HCT116 (cell line): ENCODE measurements around the gene KIRREL1. TPM values are rescaled to one million over a fixed set of nuclear protein-coding genes. Genes with fewer than 3 reads are reported as not detected.

Source experiments
- ATAC-seq: fragments of 200-7000 bp; cut with Tn5 transposase; 2 replicates; pipeline ENCODE4 v1.9.1; 2020; ENCODE audit warnings: mild to moderate bottlenecking, moderate library complexity
- BruUV-seq: library from RNA; stranded (reverse); fragments of 400-500 nt; replicated peaks from 2 replicates; lab custom pipeline; 2021; lab: Mats Ljungman, UMichigan
- CTCF ChIA-PET: fragments of 300-600 bp; sonication (Branson Sonifier 250); formaldehyde crosslinking; loops from one replicate; lab custom pipeline; 2021; ENCODE audit warnings: antibody characterized with exemption; lab: Charles Lee
- POLR2A ChIA-PET: fragments of 300-600, 350-600 bp; sonication (Branson Sonifier 250); formaldehyde crosslinking; loops from one replicate; lab custom pipeline; 2021; ENCODE audit warnings: antibody characterized with exemption; lab: Charles Lee
- RAD21 ChIA-PET, 2 experiments: fragments of 300-600 bp; sonication (Branson Sonifier 250); formaldehyde crosslinking; loops; one replicate each; lab custom pipeline; 2023; ENCODE audit warnings: low total read pairs in 2 of 2; ENCODE audit not compliant: uncharacterized antibody in 2 of 2, unreplicated experiment in 2 of 2, low non-redundant PET in 1 of 2; lab: Charles Lee
- DNase-seq: peaks from one replicate; pipeline ENCODE4 v3.0.0-alpha.2; 2010; ENCODE audit warnings: low read depth, low spot score
- H2AFZ ChIP-seq: fragments of 200-600 bp; shearing (Covaris generic), sonication (generic); 2 replicates; pipeline ENCODE4 v1.6.1; 2017; ENCODE audit warnings: low read depth, mixed run types, mixed read lengths, antibody characterized with exemption, low read length; ENCODE audit not compliant: poor library complexity, severe bottlenecking
- H3K27ac ChIP-seq: 2 replicates; pipeline ENCODE4 v1.5.1; 2012; ENCODE audit warnings: low read depth, low read length
- H3K27me3 ChIP-seq: fragments of 200-600 bp; sonication (generic); 2 replicates; pipeline ENCODE4 v1.6.1; 2016; ENCODE audit warnings: mixed run types, low read length, mixed read lengths; ENCODE audit not compliant: insufficient read depth
- H3K36me3 ChIP-seq, 2 experiments: fragments of 200-500 bp in 1 of 2; fragments of 200-600 bp in 1 of 2; sonication (Bioruptor generic) in 1 of 2; sonication (generic) in 1 of 2; 2 replicates each; pipeline versions ENCODE4 v1.5.1 to v1.6.1; 2014 to 2016; ENCODE audit warnings: low read length in 2 of 2, inconsistent platforms in 1 of 2, mixed read lengths in 1 of 2, mixed run types in 1 of 2; ENCODE audit not compliant: insufficient read depth in 2 of 2, control insufficient read depth in 1 of 2
- H3K4me1 ChIP-seq, 2 experiments: fragments of 200-600 bp in 1 of 2; sonication (generic) in 1 of 2; 2 replicates each; pipeline versions ENCODE4 v1.5.1 to v1.6.1; 2012 to 2017; ENCODE audit warnings: low read length in 2 of 2, inconsistent platforms in 1 of 2, mild to moderate bottlenecking in 1 of 2, mixed read lengths in 1 of 2, mixed run types in 1 of 2, moderate library complexity in 1 of 2; ENCODE audit not compliant: insufficient read depth in 2 of 2, control insufficient read depth in 1 of 2
- H3K4me2 ChIP-seq: fragments of 200-600 bp; sonication (generic); 2 replicates; pipeline ENCODE4 v1.6.1; 2017; ENCODE audit warnings: mixed run types, low read length, mixed read lengths
- H3K4me3 ChIP-seq, 2 experiments: fragments of 200-600 bp in 1 of 2; sonication (generic) in 1 of 2; replicated peaks in 1 of 2; 2 replicates each; pipeline ENCODE4 v1.5.1; 2011 to 2016; ENCODE audit warnings: low read length in 2 of 2, control low read depth in 1 of 2, low read depth in 1 of 2, mild to moderate bottlenecking in 1 of 2, mixed read lengths in 1 of 2, mixed run types in 1 of 2
- H3K79me2 ChIP-seq: fragments of 200-600 bp; sonication (generic); 2 replicates; pipeline ENCODE4 v1.6.1; 2017; ENCODE audit warnings: mild to moderate bottlenecking, mixed run types, low read length, moderate library complexity, mixed read lengths; ENCODE audit not compliant: insufficient read depth
- H3K9ac ChIP-seq: fragments of 200-600 bp; sonication (generic); 2 replicates; pipeline ENCODE4 v1.6.1; 2016; ENCODE audit warnings: low read length, mixed read lengths
- H3K9me2 ChIP-seq: fragments of 200-600 bp; sonication (generic), shearing (Covaris generic); 2 replicates; pipeline ENCODE4 v1.6.1; 2017; ENCODE audit warnings: mixed run types, mild to moderate bottlenecking, moderate library complexity; ENCODE audit not compliant: insufficient read depth
- H3K9me3 ChIP-seq, 2 experiments: fragments of 200-500 bp in 1 of 2; fragments of 200-600 bp in 1 of 2; sonication (Bioruptor generic) in 1 of 2; sonication (generic) in 1 of 2; 2 replicates each; pipeline ENCODE4 v1.6.1; 2014 to 2017; ENCODE audit warnings: low read length in 2 of 2, mixed read lengths in 2 of 2, inconsistent platforms in 1 of 2, low read depth in 1 of 2, mild to moderate bottlenecking in 1 of 2, mixed run types in 1 of 2, moderate library complexity in 1 of 2; ENCODE audit not compliant: control insufficient read depth in 1 of 2, insufficient read depth in 1 of 2
- H4K20me1 ChIP-seq: fragments of 200-600 bp; sonication (generic), shearing (Covaris generic); 2 replicates; pipeline ENCODE4 v1.6.1; 2017; ENCODE audit warnings: mixed run types, mild to moderate bottlenecking, moderate library complexity; ENCODE audit not compliant: insufficient read depth
- ATF3 ChIP-seq: IDR thresholded peaks from 2 replicates; pipeline ENCODE4 v1.6.1; 2012
- CBX3 ChIP-seq: IDR thresholded peaks from 2 replicates; pipeline ENCODE4 v1.6.1; 2012; ENCODE audit warnings: low read depth
- CEBPB ChIP-seq: IDR thresholded peaks from 2 replicates; pipeline ENCODE4 v1.6.1; 2012; ENCODE audit warnings: low read depth
- EGR1 ChIP-seq: IDR thresholded peaks from 2 replicates; pipeline ENCODE4 v1.6.1; 2012; ENCODE audit warnings: low read depth
- ELF1 ChIP-seq: IDR thresholded peaks from 2 replicates; pipeline ENCODE4 v1.6.1; 2012; ENCODE audit warnings: low read depth, borderline replicate concordance
- EZH2 ChIP-seq: fragments of 200-600 bp; sonication (generic); IDR thresholded peaks from 2 replicates; pipeline ENCODE4 v1.6.1; 2017; ENCODE audit warnings: antibody characterized with exemption, mixed run types
- FOSL1 ChIP-seq: IDR thresholded peaks from 2 replicates; pipeline ENCODE4 v1.6.1; 2012; ENCODE audit warnings: low read depth
- JUND ChIP-seq: IDR thresholded peaks from 2 replicates; pipeline ENCODE4 v1.6.1; 2012
- POLR2A ChIP-seq: IDR thresholded peaks from 2 replicates; pipeline ENCODE4 v1.7.0; 2011; ENCODE audit warnings: borderline replicate concordance; ENCODE audit not compliant: insufficient read depth, insufficient read length; ENCODE audit errors: extremely low read depth
- POLR2AphosphoS5 ChIP-seq: IDR thresholded peaks from 2 replicates; pipeline ENCODE4 v1.6.1; 2011; ENCODE audit warnings: mild to moderate bottlenecking, low read depth, low read length, moderate library complexity
- REST ChIP-seq: IDR thresholded peaks from 2 replicates; pipeline ENCODE4 v1.6.1; 2012; ENCODE audit warnings: low read depth
- SRF ChIP-seq: IDR thresholded peaks from 2 replicates; pipeline ENCODE4 v1.6.1; 2012; ENCODE audit warnings: low read depth
- ZBTB33 ChIP-seq: IDR thresholded peaks from 2 replicates; pipeline ENCODE4 v1.6.1; 2011; ENCODE audit warnings: mild to moderate bottlenecking, low read length, moderate library complexity; ENCODE audit not compliant: insufficient replicate concordance; ENCODE audit errors: extremely low read depth
- ZNF274 ChIP-seq: fragments of 200-500 bp; sonication (Bioruptor generic); IDR thresholded peaks from 2 replicates; pipeline ENCODE4 v1.6.1; 2014; ENCODE audit warnings: mild to moderate bottlenecking, low read depth, low read length, inconsistent platforms
- intact Hi-C: fragments of 100-400 bp; cut with micrococcal nuclease; formaldehyde crosslinking; loops from 2 replicates; pipeline ENCODE4 v1.10.0; 2022
- total RNA-seq: library from RNA; stranded (reverse); gene quantifications from one replicate; pipeline ENCODE4 v1.2.1, GENCODE V29; 2021; ENCODE audit not compliant: unreplicated experiment

KIRREL1 gene
- total RNA-seq, 1 experiment from 2014 or later: 20.0 TPM

- Histone ChIP-seq H3K4me1 (peaks cover 13 to 31% of the 10 kb centered on the region in 2 experiments), H4K20me1 (no peaks in the 10 kb centered on the region), H3K79me2 (no peaks in the 10 kb centered on the region), H3K4me2 (no peak overlapping the region), H3K9ac (no peak overlapping the region), H3K27ac (no peak overlapping the region), H3K36me3 (no peaks in the 10 kb centered on the region), H3K27me3 (no peaks in the 10 kb centered on the region), H3K9me2 (no peaks in the 10 kb centered on the region), H2AFZ (no peak overlapping the region), H3K9me3 (no peaks in the 10 kb centered on the region), H3K4me3 (no peak overlapping the region)
- intact Hi-C loops: no loop called here
- BruUV-seq: no TSS peak
- RAD21 ChIA-PET: no interaction called here
- ATAC-seq (no peak), DNase-seq (no peak)
- no peak for TF ChIP-seq EGR1
- TF ChIP-seq CBX3: no peak
- POLR2A ChIA-PET: no interaction called here
- CTCF ChIA-PET: interaction anchor here (2.0 kb wide), 1 partner anchor 9 kb away, joined by 8 read pairs; no protein-coding TSS in a partner anchor
These were observed 111.4 kb downstream of the KIRREL1 start for GRCh38 chr1:158104891-158105290.

- Histone ChIP-seq H3K36me3 (no peaks in the 10 kb centered on the region), H3K4me3 (no peak overlapping the region), H3K4me1 (peaks cover 13 to 27% of the 10 kb centered on the region in 2 experiments), H3K27me3 (no peaks in the 10 kb centered on the region), H3K9ac (no peak overlapping the region), H3K4me2 (no peak overlapping the region), H4K20me1 (no peaks in the 10 kb centered on the region), H3K9me2 (no peaks in the 10 kb centered on the region), H3K9me3 (no peaks in the 10 kb centered on the region), H3K79me2 (no peaks in the 10 kb centered on the region), H2AFZ (no peak overlapping the region), H3K27ac (no peak overlapping the region)
- BruUV-seq: no TSS peak
- intact Hi-C loops: no loop called here
- DNase-seq (no peak), ATAC-seq (no peak)
- CTCF ChIA-PET: interaction anchor here (1.1 to 2.0 kb wide), 2 partner anchors 10 to 16 kb away, joined by 3 to 8 read pairs; no protein-coding TSS in a partner anchor
- RAD21 ChIA-PET: interaction anchor here in 1 of 2 experiments (0.6 kb wide), 1 partner anchor 141 kb away, joined by 3 read pairs; no protein-coding TSS in a partner anchor
- POLR2A ChIA-PET: no interaction called here
- no peak for TF ChIP-seq REST
- no peak for TF ChIP-seq EZH2
- no peak for TF ChIP-seq JUND
- no peak for TF ChIP-seq POLR2A
- TF ChIP-seq SRF: no peak
- no peak for TF ChIP-seq EGR1
- TF ChIP-seq ELF1: no peak
- no peak for TF ChIP-seq ATF3
- TF ChIP-seq ZBTB33: no peak
- TF ChIP-seq CEBPB: no peak
- no peak for TF ChIP-seq POLR2AphosphoS5
- TF ChIP-seq ZNF274: no peak
- TF ChIP-seq FOSL1: no peak
- no peak for TF ChIP-seq CBX3
These were observed 112.1 kb downstream of the KIRREL1 start for GRCh38 chr1:158105352-158106095.
